Activated naive CD8-positive, alpha-beta T cell treated with anti-CD3 and anti-CD28 coated beads, Interleukin-2, amount 50 U/mL, for 16 hours (primary cell): ENCODE results near the gene CHKA.

Experiments used
- DNase-seq: peaks from one replicate; pipeline ENCODE4 v3.0.0-alpha.2; 2020; ENCODE audit warnings: low read depth, low spot score

The CHKA gene

GRCh38 chr11:68074584-68075352 lies 46.4 kb downstream of the CHKA start:
- DNase-seq: no peak

- no peak for DNase-seq
Measured at GRCh38 chr11:68071281-68072048, 49.7 kb downstream of the CHKA start.

GRCh38 chr11:68067991-68068390 lies 53.2 kb downstream of the CHKA start:
- DNase-seq: no peak

GRCh38 chr11:68066742-68067141 lies 54.4 kb downstream of the CHKA start:
- DNase-seq: no peak

- DNase-seq: no peak
Measured at GRCh38 chr11:68065841-68066240, 55.3 kb downstream of the CHKA start.

GRCh38 chr11:68064926-68065325 lies 56.3 kb downstream of the CHKA start:
- DNase-seq: no peak

GRCh38 chr11:68061508-68061907 lies 59.7 kb downstream of the CHKA start:
- no peak for DNase-seq

GRCh38 chr11:68057807-68058206 lies 63.4 kb downstream of the CHKA start:
- DNase-seq: no peak

GRCh38 chr11:68056317-68057285 lies 64.6 kb downstream of the CHKA start:
- no peak for DNase-seq

GRCh38 chr11:68053981-68054812 lies 67.0 kb downstream of the CHKA start:
- DNase-seq: no peak

- DNase-seq: no peak
Measured at GRCh38 chr11:68053117-68053516, 68.1 kb downstream of the CHKA start.

GRCh38 chr11:68052137-68052873 lies 68.9 kb downstream of the CHKA start:
- DNase-seq: no peak

GRCh38 chr11:68051191-68052136 lies 69.7 kb downstream of the CHKA start:
- DNase-seq: no peak

- no peak for DNase-seq
Measured at GRCh38 chr11:68050371-68050841, 70.8 kb downstream of the CHKA start.

- DNase-seq: no peak
Measured at GRCh38 chr11:68049509-68050370, 71.4 kb downstream of the CHKA start.

GRCh38 chr11:68048681-68049508 lies 72.3 kb downstream of the CHKA start:
- DNase-seq: no peak
